Glomerular endothelial cell (primary cell): Measurements from ENCODE around the gene RUNX1. TPM values are rescaled to one million over a fixed set of nuclear protein-coding genes. Genes with fewer than 3 reads are reported as not detected.

Experiments
- DNase-seq: peaks from one replicate; pipeline ENCODE4 v3.0.0-alpha.2; 2011; ENCODE audit warnings: low read depth, low spot score; ENCODE audit errors: extremely low read depth
- total RNA-seq: library from RNA; depleted of rRNA; stranded (reverse); fragments of >200 nt; gene quantifications from 2 replicates; pipeline ENCODE4 v1.2.3, GENCODE V29; 2015

The RUNX1 gene
- total RNA-seq, 1 donor from 2014 or later = 11.6 TPM

GRCh38 chr21:34886240-34887104, 162.6 kb downstream of the RUNX1 start:
- DNase-seq = no peak

GRCh38 chr21:34885626-34886239, 163.4 kb downstream of the RUNX1 start:
- DNase-seq = no peak

GRCh38 chr21:34885125-34885524, 164.0 kb downstream of the RUNX1 start:
- no peak for DNase-seq

- no peak for DNase-seq
Measured at GRCh38 chr21:34884346-34884929, 164.7 kb downstream of the RUNX1 start.

GRCh38 chr21:34883491-34884271, 165.4 kb downstream of the RUNX1 start:
- DNase-seq = peak; percentile 14

- no peak for DNase-seq
Measured at GRCh38 chr21:34882719-34883131, 166.4 kb downstream of the RUNX1 start.

- peak; percentile 81 for DNase-seq
Measured at GRCh38 chr21:34881839-34882371, 167.2 kb downstream of the RUNX1 start.

GRCh38 chr21:34881421-34881820, 167.7 kb downstream of the RUNX1 start:
- peak; percentile 16 for DNase-seq

- DNase-seq = no peak
Measured at GRCh38 chr21:34880401-34880800, 168.7 kb downstream of the RUNX1 start.

- DNase-seq = no peak
Measured at GRCh38 chr21:34878940-34879339, 170.2 kb downstream of the RUNX1 start.

GRCh38 chr21:34878501-34878900, 170.6 kb downstream of the RUNX1 start:
- no peak for DNase-seq

GRCh38 chr21:34877485-34878128, 171.5 kb downstream of the RUNX1 start:
- no peak for DNase-seq

- no peak for DNase-seq
Measured at GRCh38 chr21:34875830-34876229, 173.3 kb downstream of the RUNX1 start.

- no peak for DNase-seq
Measured at GRCh38 chr21:34874684-34875513, 174.2 kb downstream of the RUNX1 start.

GRCh38 chr21:34871026-34871908, 177.8 kb downstream of the RUNX1 start:
- DNase-seq = no peak

- DNase-seq = no peak
Measured at GRCh38 chr21:34870246-34870645, 178.9 kb downstream of the RUNX1 start.

GRCh38 chr21:34869545-34869944, 179.6 kb downstream of the RUNX1 start:
- DNase-seq = no peak

- DNase-seq = no peak
Measured at GRCh38 chr21:34867785-34868184, 181.3 kb downstream of the RUNX1 start.
